NT2/D1 (cell line): ENCODE data around the gene ADCY9.

Experiments used
- DNase-seq: peaks from one replicate; pipeline ENCODE4 v3.0.0-alpha.2; 2011; ENCODE audit warnings: low read depth, low spot score
- H3K27me3 ChIP-seq: 2 replicates; pipeline ENCODE4 v1.6.0; 2011; ENCODE audit warnings: mild to moderate bottlenecking; ENCODE audit not compliant: insufficient read length, insufficient read depth
- H3K36me3 ChIP-seq: 2 replicates; pipeline ENCODE4 v1.6.1; 2011; ENCODE audit warnings: mild to moderate bottlenecking, low read length, mixed read lengths; ENCODE audit not compliant: insufficient read depth, insufficient read length
- H3K4me1 ChIP-seq: 2 replicates; pipeline ENCODE4 v1.5.1; 2011; ENCODE audit not compliant: insufficient read depth, insufficient read length
- H3K4me3 ChIP-seq: 2 replicates; pipeline ENCODE4 v1.5.1; 2011; ENCODE audit warnings: low read depth; ENCODE audit not compliant: insufficient read length
- H3K9ac ChIP-seq: 2 replicates; pipeline ENCODE4 v1.6.0; 2011; ENCODE audit warnings: low read depth; ENCODE audit not compliant: insufficient read length
- H3K9me3 ChIP-seq: 2 replicates; pipeline ENCODE4 v1.5.1; 2011; ENCODE audit warnings: mild to moderate bottlenecking, low read length; ENCODE audit not compliant: insufficient read depth
- SUZ12 ChIP-seq: IDR thresholded peaks from 2 replicates; pipeline ENCODE4 v1.6.1; 2011; ENCODE audit not compliant: insufficient read length, insufficient read depth; ENCODE audit errors: extremely low read depth
- YY1 ChIP-seq: IDR thresholded peaks from 2 replicates; pipeline ENCODE4 v1.6.1; 2011; ENCODE audit not compliant: insufficient read length, insufficient read depth
- ZNF274 ChIP-seq: IDR thresholded peaks from 2 replicates; pipeline ENCODE4 v1.6.1; 2011; ENCODE audit warnings: mild to moderate bottlenecking, low read depth, low read length

ADCY9 gene

GRCh38 chr16:4136229-4136813 lies 20.1 kb upstream of the ADCY9 start:
- no peak for TF ChIP-seq ZNF274
- TF ChIP-seq SUZ12, result no peak
- TF ChIP-seq YY1, result no peak
- H3K27me3 ChIP-seq, result peaks cover 78% of the 10 kb centered on the region
- H3K9me3 ChIP-seq, result 0 out of 2 replicates have a peak, but pooled peaks cover 6% of the 10 kb centered on the region
- no peak for DNase-seq
- H3K9ac ChIP-seq, result no peak overlapping the region
- H3K4me3 ChIP-seq, result no peak overlapping the region
- peaks cover 13% of the 10 kb centered on the region for H3K4me1 ChIP-seq
- H3K36me3 ChIP-seq, result no peaks in the 10 kb centered on the region

- H3K9me3 ChIP-seq, result 0 out of 2 replicates have a peak, but pooled peaks cover 6% of the 10 kb centered on the region
- no peak for DNase-seq
- H3K9ac ChIP-seq, result no peak overlapping the region
- TF ChIP-seq SUZ12, result no peak
- no peak for TF ChIP-seq YY1
- TF ChIP-seq ZNF274, result no peak
- H3K4me1 ChIP-seq, result peaks cover 13% of the 10 kb centered on the region
- peaks cover 86% of the 10 kb centered on the region for H3K27me3 ChIP-seq
- no peak overlapping the region for H3K4me3 ChIP-seq
- H3K36me3 ChIP-seq, result no peaks in the 10 kb centered on the region
Observed at GRCh38 chr16:4135537-4135936, 19.3 kb upstream of the ADCY9 start.

- no peak overlapping the region for H3K4me3 ChIP-seq
- H3K9ac ChIP-seq, result no peak overlapping the region
- DNase-seq, result no peak
- H3K36me3 ChIP-seq, result no peaks in the 10 kb centered on the region
- peaks cover 13% of the 10 kb centered on the region for H3K4me1 ChIP-seq
- H3K27me3 ChIP-seq, result peaks cover 94% of the 10 kb centered on the region
- H3K9me3 ChIP-seq, result 0 out of 2 replicates have a peak, but pooled peaks cover 6% of the 10 kb centered on the region
- no peak for TF ChIP-seq SUZ12
- TF ChIP-seq ZNF274, result no peak
- TF ChIP-seq YY1, result no peak
Observed at GRCh38 chr16:4133897-4134372, 17.7 kb upstream of the ADCY9 start.

- Histone ChIP-seq H3K4me3 (no peak overlapping the region), H3K9ac (no peak overlapping the region), H3K9me3 (no peaks in the 10 kb centered on the region), H3K27me3 (peaks cover 86% of the 10 kb centered on the region), H3K4me1 (peaks cover 12% of the 10 kb centered on the region), H3K36me3 (no peaks in the 10 kb centered on the region)
- TF ChIP-seq ZNF274 (no peak), YY1 (no peak), SUZ12 (no peak)
- no peak for DNase-seq
Observed at GRCh38 chr16:4131621-4132020, 15.4 kb upstream of the ADCY9 start.

GRCh38 chr16:4124535-4125294 lies 8.5 kb upstream of the ADCY9 start:
- Histone ChIP-seq H3K9me3 (no peaks in the 10 kb centered on the region), H3K36me3 (no peaks in the 10 kb centered on the region), H3K4me3 (no peak overlapping the region), H3K9ac (no peak overlapping the region), H3K27me3 (peaks cover 61% of the 10 kb centered on the region), H3K4me1 (no peaks in the 10 kb centered on the region)
- TF ChIP-seq YY1 (no peak), SUZ12 (no peak), ZNF274 (no peak)
- no peak for DNase-seq

- TF ChIP-seq SUZ12, result no peak
- TF ChIP-seq ZNF274, result no peak
- TF ChIP-seq YY1, result no peak
- DNase-seq, result no peak
Observed at GRCh38 chr16:4123616-4124300, 7.5 kb upstream of the ADCY9 start.

GRCh38 chr16:4120176-4120575 lies 3.9 kb upstream of the ADCY9 start:
- no peak for DNase-seq
- no peak overlapping the region for H3K4me3 ChIP-seq
- TF ChIP-seq YY1, result no peak
- no peak for TF ChIP-seq ZNF274
- no peak for TF ChIP-seq SUZ12
- no peaks in the 10 kb centered on the region for H3K9me3 ChIP-seq
- H3K36me3 ChIP-seq, result no peaks in the 10 kb centered on the region
- H3K4me1 ChIP-seq, result peaks cover 2% of the 10 kb centered on the region
- peaks cover 57% of the 10 kb centered on the region for H3K27me3 ChIP-seq
- no peak overlapping the region for H3K9ac ChIP-seq

More at GRCh38 chr16:4123616-4124300, 7.5 kb upstream of the ADCY9 start:
- H3K27me3 ChIP-seq, result peaks cover 61% of the 10 kb centered on the region
- no peaks in the 10 kb centered on the region for H3K36me3 ChIP-seq
- H3K9ac ChIP-seq, result no peak overlapping the region
- no peaks in the 10 kb centered on the region for H3K4me1 ChIP-seq
- H3K4me3 ChIP-seq, result no peak overlapping the region
- no peaks in the 10 kb centered on the region for H3K9me3 ChIP-seq
